ENCODE measurements around the gene FOXJ3.

DNA sequence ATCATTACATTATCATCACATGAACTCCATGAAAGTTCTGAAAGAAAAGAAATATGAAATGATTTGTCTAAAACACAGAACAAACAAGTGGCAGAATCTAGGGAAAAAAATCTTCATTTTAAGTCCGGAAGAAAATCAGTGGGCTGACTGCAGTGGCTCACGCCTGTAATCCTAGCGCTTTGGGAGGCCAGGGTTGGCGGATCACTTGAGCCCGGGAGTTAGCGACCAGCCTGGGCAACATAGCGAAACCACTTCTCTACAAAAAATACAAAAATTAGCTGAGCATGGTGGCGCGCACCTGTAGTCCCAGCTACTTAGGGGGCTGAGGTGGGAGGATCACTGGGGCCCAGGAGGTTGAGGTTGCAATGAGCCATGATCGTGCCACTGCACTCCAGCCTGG, 4.8 kb downstream of the FOXJ3 start:
- TF ChIP-seq, protein P1, sequence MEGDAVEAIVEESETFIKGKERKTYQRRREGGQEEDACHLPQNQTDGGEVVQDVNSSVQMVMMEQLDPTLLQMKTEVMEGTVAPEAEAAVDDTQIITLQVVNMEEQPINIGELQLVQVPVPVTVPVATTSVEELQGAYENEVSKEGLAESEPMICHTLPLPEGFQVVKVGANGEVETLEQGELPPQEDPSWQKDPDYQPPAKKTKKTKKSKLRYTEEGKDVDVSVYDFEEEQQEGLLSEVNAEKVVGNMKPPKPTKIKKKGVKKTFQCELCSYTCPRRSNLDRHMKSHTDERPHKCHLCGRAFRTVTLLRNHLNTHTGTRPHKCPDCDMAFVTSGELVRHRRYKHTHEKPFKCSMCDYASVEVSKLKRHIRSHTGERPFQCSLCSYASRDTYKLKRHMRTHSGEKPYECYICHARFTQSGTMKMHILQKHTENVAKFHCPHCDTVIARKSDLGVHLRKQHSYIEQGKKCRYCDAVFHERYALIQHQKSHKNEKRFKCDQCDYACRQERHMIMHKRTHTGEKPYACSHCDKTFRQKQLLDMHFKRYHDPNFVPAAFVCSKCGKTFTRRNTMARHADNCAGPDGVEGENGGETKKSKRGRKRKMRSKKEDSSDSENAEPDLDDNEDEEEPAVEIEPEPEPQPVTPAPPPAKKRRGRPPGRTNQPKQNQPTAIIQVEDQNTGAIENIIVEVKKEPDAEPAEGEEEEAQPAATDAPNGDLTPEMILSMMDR (IDR thresholded peaks at IDR 0.05) = no peak
- no peak for TF ChIP-seq POLR2A (IDR thresholded peaks at IDR 0.05)

Measured in uterus (tissue), 2 donors.